Placental epithelial cell (primary cell): ENCODE measurements around the gene CCDC14. TPM values are rescaled to one million over a fixed set of nuclear protein-coding genes. Genes with fewer than 3 reads are reported as not detected.

Experiments
- total RNA-seq: library from RNA; depleted of rRNA; stranded (reverse); fragments of >200 nt; gene quantifications from 2 replicates; pipeline ENCODE4 v1.2.3, GENCODE V29; 2012

The CCDC14 gene
- total RNA-seq, result 33.8 and 42.0 TPM in 2 replicates

GRCh38 chr3:123960781-123961507 lies at the start of gene CCDC14:
Gene CCDC14 (minus strand): TSS chr3:123961229. CDS start chr3:123961173, 56 bp downstream.

GRCh38 chr3:123991730-123992588 lies 30.9 kb upstream of the CCDC14 start, which contains the start of gene ROPN1:
Gene ROPN1 (minus strand): TSS chr3:123992124. CDS start chr3:123980481, 11,643 bp downstream.

GRCh38 chr3:123884203-123884831 lies 76.7 kb downstream of the CCDC14 start, which contains the start of gene MYLK:
Gene MYLK (minus strand): TSS chr3:123884332. CDS start chr3:123793841, 90,491 bp downstream.

Other genes starting within 250 kb of the CCDC14 start
- 33.9 and 56.9 TPM in 2 replicates for gene MYLK, start 76.9 kb downstream of the CCDC14 start, total RNA-seq
- not detected in 2 replicates for gene ROPN1, start 30.9 kb upstream of the CCDC14 start, total RNA-seq
- gene KALRN, start 72.1 kb upstream of the CCDC14 start, total RNA-seq, result 4.7 and 11.4 TPM in 2 replicates